ENCODE results near the gene SLC12A7.

Gene SLC12A7

DNA sequence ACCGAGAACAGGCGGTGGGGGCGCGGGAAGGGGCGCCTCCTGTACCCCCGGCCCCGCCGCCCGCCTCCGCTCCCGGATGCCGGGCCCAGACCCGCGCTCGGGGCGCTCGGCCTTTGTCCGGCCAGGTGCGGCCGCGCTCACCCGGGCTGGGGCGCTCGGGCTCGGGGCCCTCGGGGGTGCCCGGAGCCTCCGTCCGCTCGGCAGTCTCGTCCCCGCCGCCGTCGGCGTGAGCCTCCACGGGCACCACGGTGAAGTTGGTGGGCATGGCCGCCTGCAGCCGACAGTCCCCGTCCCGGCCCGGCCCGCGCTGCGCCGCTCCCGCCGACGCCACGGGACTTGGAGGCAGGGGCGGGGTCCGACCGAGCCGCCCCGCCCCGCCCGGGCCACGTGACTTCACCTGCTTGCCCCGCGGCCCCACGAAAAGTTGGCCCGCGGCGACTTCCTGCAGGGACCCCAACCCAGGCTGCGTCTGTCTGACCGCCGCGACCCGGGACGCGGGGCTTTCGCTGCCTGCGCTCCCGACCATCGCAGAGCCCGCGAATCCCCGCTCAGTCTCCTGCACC, at the start of gene SLC12A7:
Gene SLC12A7, minus strand, starts transcription at position 337 of the 563 bp plus-strand sequence. Its CDS starts 72 bp downstream, at position 265.
- TF ChIP-seq, protein P1, sequence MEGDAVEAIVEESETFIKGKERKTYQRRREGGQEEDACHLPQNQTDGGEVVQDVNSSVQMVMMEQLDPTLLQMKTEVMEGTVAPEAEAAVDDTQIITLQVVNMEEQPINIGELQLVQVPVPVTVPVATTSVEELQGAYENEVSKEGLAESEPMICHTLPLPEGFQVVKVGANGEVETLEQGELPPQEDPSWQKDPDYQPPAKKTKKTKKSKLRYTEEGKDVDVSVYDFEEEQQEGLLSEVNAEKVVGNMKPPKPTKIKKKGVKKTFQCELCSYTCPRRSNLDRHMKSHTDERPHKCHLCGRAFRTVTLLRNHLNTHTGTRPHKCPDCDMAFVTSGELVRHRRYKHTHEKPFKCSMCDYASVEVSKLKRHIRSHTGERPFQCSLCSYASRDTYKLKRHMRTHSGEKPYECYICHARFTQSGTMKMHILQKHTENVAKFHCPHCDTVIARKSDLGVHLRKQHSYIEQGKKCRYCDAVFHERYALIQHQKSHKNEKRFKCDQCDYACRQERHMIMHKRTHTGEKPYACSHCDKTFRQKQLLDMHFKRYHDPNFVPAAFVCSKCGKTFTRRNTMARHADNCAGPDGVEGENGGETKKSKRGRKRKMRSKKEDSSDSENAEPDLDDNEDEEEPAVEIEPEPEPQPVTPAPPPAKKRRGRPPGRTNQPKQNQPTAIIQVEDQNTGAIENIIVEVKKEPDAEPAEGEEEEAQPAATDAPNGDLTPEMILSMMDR (IDR thresholded peaks at IDR 0.05) = no peak

DNA sequence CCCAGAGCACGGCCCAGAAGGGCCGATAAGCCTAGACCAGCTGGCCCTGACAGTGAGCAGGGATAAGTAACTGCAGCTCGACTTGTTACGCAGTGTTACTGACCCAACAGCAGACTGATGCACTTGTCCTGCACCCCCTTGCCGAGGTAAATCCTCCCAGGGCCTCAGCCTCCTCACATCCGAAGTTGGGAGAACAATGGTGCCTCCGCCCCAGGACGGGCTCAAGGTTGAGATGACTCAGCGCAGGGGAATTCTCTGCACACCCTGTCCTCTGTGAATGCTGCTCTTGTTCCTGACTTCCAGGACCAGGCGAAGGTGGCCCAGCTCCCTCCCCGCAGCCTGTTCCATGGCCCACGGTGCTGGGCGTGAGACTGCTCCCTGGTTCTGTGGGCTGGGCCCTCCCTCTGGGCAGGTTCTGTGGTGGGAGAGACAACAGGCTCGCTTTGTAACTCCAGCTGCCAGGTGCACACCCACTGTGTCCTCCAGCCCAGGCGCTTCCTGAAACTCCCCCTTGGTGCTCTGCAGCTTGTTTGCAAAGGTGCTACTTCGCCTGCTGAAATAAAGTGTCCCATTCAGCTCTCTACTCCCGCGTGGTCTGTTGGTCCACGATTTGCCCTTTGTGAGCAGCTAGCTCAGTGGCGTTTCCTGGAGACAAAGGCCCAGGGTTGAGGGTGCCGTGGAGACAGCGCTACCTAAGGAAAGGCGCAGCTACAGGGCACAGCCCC, 49.4 kb upstream of the SLC12A7 start:
- TF ChIP-seq, protein P1 (IDR thresholded peaks at IDR 0.05) = no peak

DNA sequence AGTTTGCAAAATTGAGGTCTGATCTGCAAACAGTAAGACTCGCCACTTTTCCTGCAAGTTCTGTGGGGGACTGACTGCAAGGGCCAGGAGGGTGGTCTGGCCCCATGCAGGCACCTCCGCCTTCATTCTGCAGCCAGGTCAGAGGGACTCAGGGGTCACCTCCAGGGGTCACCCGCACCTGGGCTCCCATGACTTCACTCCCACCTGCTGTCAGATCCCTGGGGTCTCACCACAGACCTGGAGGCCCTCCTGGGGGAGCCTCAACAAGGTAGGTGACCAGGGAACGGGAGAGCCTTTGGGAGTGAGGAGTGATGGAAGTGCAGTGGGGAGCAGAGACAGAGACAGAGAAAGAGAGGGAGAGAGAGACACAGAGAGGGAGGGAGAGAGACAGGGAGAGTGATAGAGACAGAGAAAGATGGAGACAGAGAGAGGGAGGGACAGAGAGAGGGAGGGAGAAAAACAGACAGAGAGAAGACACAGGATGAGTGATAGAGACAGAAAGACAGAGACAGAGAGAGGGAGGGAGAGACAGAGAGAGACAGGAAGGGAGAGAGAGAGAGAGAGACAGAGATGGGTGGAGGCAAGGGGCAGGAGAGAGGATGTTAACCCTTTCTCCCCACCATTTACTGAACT, 48.0 kb upstream of the SLC12A7 start:
- TF ChIP-seq, protein P1 (IDR thresholded peaks at IDR 0.05) = no peak

DNA sequence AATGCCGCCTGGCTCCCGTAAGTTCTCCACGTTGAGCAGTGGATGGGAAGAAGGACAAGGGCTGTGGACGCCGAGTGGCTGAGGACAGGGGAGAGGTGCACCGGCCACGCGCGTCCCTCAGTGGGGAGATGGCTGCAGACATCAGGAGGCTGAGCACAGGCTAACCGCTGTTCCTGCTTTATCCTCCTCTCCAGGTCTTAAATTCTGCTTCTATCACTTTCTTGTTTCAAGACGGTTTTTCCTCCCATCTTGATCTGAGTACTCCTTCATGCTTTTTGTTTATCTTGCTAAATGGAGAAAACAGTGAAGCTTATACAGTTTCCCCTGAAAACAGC, 47.4 kb upstream of the SLC12A7 start:
- TF ChIP-seq, protein P1 (IDR thresholded peaks at IDR 0.05) = no peak

DNA sequence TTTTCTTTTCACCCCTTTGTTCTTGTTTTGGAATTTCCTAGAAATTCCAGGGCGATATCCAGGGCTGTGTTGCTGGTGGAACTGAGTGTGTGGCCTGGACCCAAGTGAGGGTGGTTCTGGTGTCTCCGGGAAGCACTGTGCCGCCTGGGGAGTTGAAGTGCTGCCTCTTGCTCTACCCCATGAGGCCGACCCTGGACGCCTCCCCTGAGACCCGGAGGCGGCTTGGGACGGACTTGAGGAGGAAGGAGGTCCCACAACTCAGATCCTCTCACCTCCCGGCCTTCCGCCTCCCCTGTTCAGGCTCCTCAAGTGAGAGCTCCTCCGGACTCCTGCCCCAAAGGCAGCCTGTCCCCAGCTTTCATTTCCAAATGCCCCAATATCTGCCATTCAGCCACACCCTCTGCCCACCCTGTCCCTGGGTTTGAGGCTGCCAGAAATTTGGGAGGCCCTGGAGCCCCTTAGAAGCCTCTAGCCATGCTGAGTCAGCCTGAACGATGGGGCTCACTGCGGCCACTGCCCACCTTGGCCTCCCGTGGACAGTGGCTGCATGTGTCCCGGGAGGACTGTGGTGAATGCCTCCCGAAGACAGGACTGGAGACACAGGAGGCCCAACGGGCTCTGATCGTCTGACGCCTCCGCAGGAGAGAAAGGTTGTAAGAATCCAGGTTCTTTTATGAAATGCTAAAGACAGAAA, 46.9 kb upstream of the SLC12A7 start:
- TF ChIP-seq, protein P1 (IDR thresholded peaks at IDR 0.05) = no peak

DNA sequence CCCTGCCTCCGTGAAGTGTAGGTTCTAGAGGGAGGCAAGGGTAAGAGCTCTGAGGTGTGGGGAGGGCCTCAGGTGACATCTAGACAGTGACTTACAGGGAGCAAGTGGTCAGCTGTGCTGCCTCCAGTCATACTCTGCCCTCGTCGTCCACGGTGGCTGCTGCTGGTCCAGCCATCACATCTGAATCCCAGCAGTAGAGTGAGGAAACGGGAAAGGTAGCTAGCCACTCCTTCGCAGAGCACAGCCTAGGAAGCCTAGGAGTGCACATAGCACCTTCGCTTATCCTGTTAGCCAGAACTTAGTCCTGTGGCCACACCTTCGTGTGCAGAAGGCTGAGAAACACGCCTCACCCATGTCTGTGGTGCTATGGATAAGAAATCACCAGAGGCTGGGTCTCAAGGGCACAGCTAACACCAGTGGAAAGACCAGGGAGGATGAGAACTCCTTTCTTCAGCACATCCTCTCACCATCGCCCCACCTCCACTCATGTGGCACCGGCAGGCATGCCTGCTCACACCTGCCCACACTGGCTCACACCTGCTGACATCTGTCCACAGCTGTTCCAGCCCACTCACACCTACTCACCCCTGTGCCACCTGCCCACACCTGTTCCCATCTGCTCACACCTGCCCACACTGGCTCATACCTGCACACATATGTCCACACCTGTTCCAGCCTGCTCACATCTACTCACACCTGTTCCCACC, 45.0 kb upstream of the SLC12A7 start:
- TF ChIP-seq, protein P1 (IDR thresholded peaks at IDR 0.05) = no peak
